NCI-H187 treated with DMSO at 0.1 percent for 48 hours (cell line): ENCODE data around the gene FGF14.

Experiments
- DNase-seq: peaks from one replicate; lab custom pipeline; 2025; lab: John Stamatoyannopoulos, UW

FGF14 gene

DNA sequence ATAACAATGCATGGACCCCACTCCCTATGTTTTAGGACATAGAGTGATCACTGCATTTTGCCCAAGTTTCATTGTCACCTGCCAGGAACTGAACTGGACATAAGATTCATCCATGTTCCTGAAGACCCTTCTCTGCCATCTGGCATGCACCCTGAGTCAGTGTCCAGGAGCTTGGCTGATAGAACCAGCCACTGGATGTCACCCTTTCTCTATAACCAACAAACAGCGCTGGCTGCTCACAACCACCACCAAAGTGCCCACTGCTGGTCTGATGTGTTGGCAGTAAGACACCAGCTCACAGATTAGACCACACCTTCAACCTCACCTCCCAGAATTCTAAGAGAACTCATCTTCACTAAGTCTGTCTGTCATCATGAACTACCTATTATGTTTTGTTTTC lies 616.0 kb downstream of the FGF14 start:
- peak; percentile 21 for DNase-seq

GRCh38 chr13:101784313-101784712 lies 617.5 kb downstream of the FGF14 start:
- no peak for DNase-seq

DNA sequence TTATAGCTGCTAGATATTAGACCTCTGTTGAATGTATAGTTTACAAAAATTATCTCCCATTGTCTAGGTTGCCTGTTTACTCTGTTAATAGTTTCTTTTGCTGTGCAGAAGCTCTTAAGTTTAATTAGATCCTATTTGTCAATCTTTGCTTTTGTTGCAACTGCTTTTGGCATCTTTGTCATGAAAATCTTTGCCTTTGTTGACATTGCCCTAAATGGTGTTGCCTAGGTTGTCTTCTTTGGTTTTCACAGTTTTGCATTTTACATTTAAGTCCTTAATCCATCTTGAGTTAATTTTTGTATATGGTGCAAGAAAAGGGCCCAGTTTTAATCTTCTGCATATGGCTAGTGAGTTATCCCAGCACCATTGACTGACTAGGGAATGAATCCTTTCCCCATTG lies 618.3 kb downstream of the FGF14 start:
- no peak for DNase-seq

- DNase-seq = no peak
Observed at GRCh38 chr13:101780211-101780610, 621.6 kb downstream of the FGF14 start.

- DNase-seq = no peak
Observed at GRCh38 chr13:101779147-101779546, 622.7 kb downstream of the FGF14 start.

GRCh38 chr13:101775267-101775666 lies 626.6 kb downstream of the FGF14 start:
- no peak for DNase-seq

DNA sequence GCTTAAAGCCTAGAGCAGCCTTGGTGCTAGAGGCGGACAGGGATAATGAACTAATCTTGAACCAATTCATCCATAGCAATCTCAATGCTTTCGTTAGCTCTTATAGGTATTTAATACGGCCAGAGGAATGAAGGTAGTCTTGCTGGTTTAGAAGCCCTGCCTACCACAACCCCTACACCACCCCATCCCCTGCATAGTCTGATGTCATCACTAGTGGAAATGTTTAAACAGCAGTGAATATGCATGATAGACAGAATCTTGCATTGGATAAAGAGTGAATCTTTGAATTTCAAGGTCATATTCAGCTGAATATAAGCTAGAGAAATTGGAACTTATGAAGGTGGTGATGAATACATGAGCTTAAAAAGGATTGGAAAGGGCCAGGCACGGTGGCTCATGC lies 627.5 kb downstream of the FGF14 start:
- DNase-seq = no peak

GRCh38 chr13:101773062-101773461 lies 628.8 kb downstream of the FGF14 start:
- no peak for DNase-seq

DNA sequence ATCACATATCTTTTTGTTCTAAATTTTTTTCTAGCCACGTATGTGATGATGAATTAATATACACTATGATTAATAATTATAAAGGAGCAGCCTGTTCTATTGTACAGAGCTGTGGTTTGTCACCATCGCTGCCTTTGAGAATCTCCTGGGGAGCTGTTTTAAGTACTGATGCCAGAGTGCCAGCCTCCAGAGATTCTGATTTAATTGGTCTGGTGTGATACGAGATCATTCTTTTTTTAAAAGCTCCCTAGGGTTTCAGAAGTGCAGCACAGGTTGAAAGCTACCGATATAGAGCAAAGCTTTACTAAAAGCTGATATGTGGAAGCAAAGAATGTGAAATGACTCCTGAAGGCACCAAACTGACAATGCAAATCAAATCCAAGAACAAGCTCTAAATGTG lies 634.7 kb downstream of the FGF14 start:
- peak; percentile 48 for DNase-seq

DNA sequence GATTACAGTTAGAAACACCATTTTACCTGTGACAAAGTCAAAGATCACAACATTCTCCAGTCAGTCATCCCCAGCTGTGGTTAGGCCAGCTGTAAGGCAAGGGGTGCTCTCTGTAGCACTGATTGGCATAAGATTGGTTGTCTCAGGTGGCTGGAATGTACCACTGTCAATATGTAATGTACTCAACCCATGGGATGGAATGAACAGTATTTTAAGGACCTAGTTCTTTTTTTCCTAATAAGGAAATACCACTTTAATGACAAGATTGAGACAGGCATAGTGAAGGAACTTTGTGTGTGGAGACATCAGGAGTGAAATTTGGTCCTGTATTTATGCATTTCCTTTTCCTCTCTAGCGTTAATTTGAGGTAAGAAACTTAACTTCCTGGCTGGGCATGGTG lies 638.7 kb downstream of the FGF14 start:
- DNase-seq = no peak

GRCh38 chr13:101757446-101758039 lies 644.3 kb downstream of the FGF14 start:
- DNase-seq = peak; percentile 43

DNA sequence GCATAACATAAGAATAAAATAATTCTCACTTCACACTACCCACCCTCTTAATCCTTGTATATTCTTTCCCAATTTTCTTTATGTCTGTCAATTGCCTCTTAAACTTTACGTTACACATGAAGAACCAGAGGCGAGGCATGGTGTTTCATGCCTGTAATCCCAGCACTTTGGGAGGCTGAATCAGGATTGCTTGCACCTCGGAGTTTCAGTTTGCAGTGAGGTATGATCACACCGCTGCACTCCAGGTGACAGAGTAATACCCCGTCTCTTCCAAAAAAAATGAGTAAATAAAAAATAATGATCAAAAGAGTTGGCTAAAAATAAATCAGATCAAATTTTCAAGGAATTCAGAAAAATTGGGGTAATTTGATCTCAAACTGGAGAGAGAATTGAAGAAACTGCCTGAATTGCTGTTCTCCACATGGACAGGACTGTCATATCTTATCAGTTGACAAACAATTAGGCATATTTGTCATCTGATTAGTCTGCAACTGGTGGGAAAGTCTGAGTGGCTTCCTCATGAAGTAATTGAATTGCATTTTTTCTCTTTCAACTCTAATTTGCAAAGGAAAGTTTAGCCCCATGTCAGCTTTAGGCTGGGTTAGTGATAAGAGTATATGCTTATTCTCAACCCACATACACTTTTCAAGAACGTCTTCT lies 646.5 kb downstream of the FGF14 start:
- DNase-seq = no peak

DNA sequence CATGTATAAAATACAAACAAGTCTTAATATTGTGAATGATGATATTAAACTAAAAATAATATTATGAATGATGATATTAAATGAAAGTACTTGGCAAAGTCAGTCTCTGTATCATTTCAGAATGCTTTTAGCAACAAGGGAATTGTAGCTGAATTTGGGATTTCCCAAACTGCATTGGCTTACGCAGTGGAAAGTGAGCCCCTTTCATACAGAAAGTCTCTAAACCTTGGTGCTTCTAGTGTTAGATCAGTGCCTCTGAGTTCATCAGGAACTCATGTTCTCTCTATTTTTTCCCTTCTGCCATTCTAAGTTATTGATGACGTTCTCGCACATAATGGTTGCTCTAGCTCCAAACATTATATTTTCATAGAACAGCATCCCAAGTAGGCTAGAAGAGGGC lies 649.4 kb downstream of the FGF14 start:
- DNase-seq = no peak

- peak; percentile 67 for DNase-seq
Observed at GRCh38 chr13:101751488-101751887, 650.4 kb downstream of the FGF14 start.

DNA sequence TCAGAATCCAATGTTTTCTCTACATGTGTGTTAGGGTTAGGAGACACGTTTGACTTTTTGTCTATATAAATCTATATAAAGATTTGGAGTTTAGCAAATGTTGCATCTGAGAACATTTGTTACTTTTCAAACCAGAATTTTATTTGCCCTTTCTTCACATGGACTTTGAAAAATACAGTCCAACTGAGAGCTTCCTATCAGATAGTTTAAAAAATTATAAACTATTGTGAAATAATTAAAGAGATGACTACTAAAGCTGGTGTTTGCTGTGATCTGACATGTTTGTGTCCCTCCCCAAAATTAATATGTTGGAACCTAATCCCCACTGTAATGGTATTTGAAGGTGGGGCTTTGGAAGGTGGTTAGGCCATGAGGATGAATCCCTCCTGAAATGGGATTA lies 652.3 kb downstream of the FGF14 start:
- no peak for DNase-seq

- no peak for DNase-seq
Observed at GRCh38 chr13:101747039-101747438, 654.8 kb downstream of the FGF14 start.

DNA sequence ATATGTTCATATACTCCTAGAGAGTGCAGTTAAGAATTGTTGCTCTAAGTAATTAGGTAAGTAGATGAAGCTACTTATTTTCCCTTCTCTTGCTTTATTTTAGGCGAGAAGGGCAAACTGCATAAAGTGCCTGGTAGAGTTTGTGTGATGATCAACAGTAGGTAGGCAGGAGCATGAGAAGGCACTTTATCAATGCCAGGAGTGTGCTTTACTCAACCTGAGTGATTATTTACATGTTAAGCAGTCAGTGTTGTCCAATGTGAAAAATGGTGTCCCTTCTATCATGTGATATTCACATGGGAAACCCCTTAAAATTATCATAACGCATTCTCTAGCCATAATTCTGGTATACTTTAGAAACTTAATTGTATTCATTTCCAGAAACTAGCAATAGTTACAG lies 655.3 kb downstream of the FGF14 start:
- no peak for DNase-seq

DNA sequence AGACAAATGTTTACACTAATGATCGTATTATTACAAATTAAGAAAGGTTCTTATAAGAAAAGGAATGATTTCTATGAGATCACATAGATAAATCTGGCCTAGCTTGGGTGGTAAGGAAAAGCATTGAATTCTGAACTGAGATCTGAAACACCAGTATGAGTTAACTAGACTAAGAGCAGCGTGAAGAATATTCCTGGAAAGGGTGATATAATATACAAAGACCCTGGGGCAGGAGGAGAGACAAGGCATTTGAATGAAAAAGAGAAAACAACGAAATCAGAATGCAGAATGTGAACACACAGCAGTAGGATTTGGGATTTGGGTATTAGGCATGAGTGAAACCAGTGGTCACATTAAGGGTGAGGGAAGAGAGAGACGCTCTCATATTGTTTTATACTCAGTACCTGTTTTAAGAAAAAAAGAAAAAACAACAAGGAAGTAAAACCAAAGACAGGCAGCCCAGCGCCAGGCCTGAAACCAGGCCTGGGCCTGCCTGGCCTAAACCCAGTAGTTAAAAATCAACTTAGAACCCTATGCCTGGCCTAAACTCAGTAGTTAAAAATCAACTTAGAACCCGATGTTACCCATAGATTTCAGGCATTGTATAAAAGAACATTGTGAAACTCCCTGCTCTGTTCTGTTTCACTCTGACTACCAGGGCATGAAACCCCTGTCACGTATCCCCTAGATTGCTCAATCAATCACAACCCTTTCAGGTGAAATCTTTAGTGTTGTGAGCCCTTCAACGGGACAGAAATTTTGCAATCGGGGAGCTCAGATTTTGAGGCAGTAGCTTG lies 662.3 kb downstream of the FGF14 start:
- DNase-seq = no peak

DNA sequence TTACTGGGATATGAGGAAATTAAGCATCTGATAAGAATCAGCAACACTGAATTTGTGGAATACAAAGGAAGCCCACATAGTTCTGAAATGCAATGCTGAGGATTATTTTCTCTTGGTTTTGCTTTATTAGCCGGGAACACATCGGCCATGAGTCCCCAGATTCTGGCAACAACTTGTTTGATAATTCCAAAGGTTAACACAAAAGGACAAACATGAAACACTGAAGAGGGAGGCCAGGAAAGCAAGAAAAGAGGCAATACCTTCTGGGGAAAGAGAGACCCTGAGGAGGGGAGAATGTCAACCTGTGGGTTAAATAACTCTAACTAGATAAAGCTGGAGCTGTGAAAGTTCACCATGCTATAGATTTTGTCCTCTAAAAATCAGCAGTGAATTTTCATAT lies 663.5 kb downstream of the FGF14 start:
- DNase-seq = no peak

- no peak for DNase-seq
Observed at GRCh38 chr13:101736566-101736965, 665.3 kb downstream of the FGF14 start.

- DNase-seq = no peak
Observed at GRCh38 chr13:101730420-101731000, 671.3 kb downstream of the FGF14 start.

DNA sequence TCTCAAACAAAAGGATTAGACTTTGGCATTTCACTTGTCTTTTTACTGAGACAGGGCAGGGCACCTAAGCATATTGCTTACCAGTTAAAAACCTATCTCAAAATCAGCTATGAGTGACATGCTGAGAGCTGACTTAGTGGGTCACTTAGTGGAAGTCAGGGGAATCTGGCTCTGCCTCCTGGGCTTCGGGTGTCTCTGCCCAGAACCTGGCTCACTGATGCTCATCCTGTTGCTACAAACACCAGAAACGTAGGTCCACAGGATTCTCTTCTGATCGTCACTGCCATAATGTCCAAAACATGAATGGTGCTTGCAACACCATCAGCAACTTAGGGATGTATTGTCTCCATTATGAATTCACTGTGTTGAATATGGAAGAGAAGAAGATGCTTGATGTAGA lies 673.2 kb downstream of the FGF14 start:
- DNase-seq = no peak

DNA sequence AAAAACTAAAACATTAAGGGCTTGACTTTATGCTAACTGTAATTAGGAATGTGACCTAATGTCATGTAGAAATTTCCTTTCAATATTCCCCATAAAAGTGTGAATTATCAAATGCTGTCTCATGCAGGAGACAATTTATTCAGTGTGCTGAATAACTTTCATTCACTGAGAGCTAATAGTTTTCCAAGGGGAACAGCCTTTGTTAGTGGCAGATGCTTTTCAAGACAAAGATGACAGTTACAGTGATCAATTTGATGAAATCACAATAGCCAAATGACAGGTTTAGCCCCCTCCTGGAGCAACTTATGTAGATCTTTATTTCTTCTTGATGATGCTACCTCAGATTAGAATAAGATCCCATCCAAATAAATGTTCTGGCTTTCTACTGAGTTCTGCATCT lies 673.8 kb downstream of the FGF14 start:
- no peak for DNase-seq
